HepG2 (cell line): Measurements from ENCODE around the gene CHN2. TPM values are rescaled to one million over a fixed set of nuclear protein-coding genes. Genes with fewer than 3 reads are reported as not detected.

Experiments used
- ESRRA ChIP-seq: sonication (generic); formaldehyde crosslinking; IDR thresholded peaks from 2 replicates; pipeline ENCODE4 v1.5.1; 2020; ENCODE audit warnings: mild to moderate bottlenecking, low read depth, missing genetic modification reagents
- FOXJ3 ChIP-seq: sonication (generic); formaldehyde crosslinking; IDR thresholded peaks from 2 replicates; pipeline ENCODE4 v1.4.0; 2020; ENCODE audit warnings: missing genetic modification reagents, mild to moderate bottlenecking, borderline replicate concordance
- HNF1A ChIP-seq, 2 experiments: sonication (generic) in 1 of 2; formaldehyde crosslinking in 1 of 2; IDR thresholded peaks; 2 replicates each; pipeline versions ENCODE4 v1.4.0 to v1.6.1; 2016 to 2020; ENCODE audit warnings: borderline replicate concordance in 1 of 2, low read depth in 1 of 2, mild to moderate bottlenecking in 1 of 2, missing genetic modification reagents in 1 of 2
- HOXA5 ChIP-seq: sonication (generic); formaldehyde crosslinking; IDR thresholded peaks from 2 replicates; pipeline ENCODE4 v1.4.0; 2020; ENCODE audit warnings: missing genetic modification reagents
- THAP9 ChIP-seq: sonication (generic); formaldehyde crosslinking; IDR thresholded peaks from 2 replicates; pipeline ENCODE4; 2020; ENCODE audit warnings: missing genetic modification reagents, mild to moderate bottlenecking, borderline replicate concordance
- YY1 ChIP-seq: IDR thresholded peaks from 2 replicates; pipeline ENCODE4 v1.6.1; 2011; ENCODE audit warnings: low read length, low read depth, moderate library complexity, mild to moderate bottlenecking; ENCODE audit not compliant: insufficient read depth, insufficient replicate concordance
- ZNF574 ChIP-seq: sonication (generic); formaldehyde crosslinking; IDR thresholded peaks from 2 replicates; pipeline ENCODE4 v1.4.0; 2020; ENCODE audit warnings: missing genetic modification reagents
- ZNF687 ChIP-seq: sonication (generic); formaldehyde crosslinking; IDR thresholded peaks from 2 replicates; pipeline ENCODE4 v1.5.1; 2020; ENCODE audit warnings: mild to moderate bottlenecking, missing genetic modification reagents, moderate library complexity
- ZNF710 ChIP-seq: sonication (generic); formaldehyde crosslinking; IDR thresholded peaks from 2 replicates; pipeline ENCODE4 v1.5.0; 2020; ENCODE audit warnings: mild to moderate bottlenecking, missing genetic modification reagents, borderline replicate concordance
- polyA plus RNA-seq, 8 experiments: library from polyadenylated mRNA; depleted of rRNA in 3 of 8; stranded (reverse) in 7 of 8; unstranded in 1 of 8; fragments of >200 nt; fragmentation: Illumina TruSeq in 4 of 8; extraction: Trizol in 4 of 8; gene quantifications; 2 replicates each; pipeline versions ENCODE4 v1.2.1 to v1.2.3, GENCODE V29; 2011 to 2016; ENCODE audit warnings: low read depth in 4 of 8, missing spikeins in 1 of 8, mixed read lengths in 1 of 8; ENCODE audit not compliant: insufficient read depth in 1 of 8
- total RNA-seq, 5 experiments: library from RNA; depleted of rRNA; stranded (reverse); fragments of >200 nt; fragmentation: Illumina TruSeq; extraction: Trizol; gene quantifications; 2 replicates each; pipeline ENCODE4 v1.2.3, GENCODE V29; 2016; ENCODE audit warnings: low read depth in 1 of 5

CHN2 gene
- total and polyA plus RNA-seq, 2 of the 13 experiments (the other 11 are each of a cell fraction or from before 2014, with no cell fraction given), result 23.5 to 30.5 TPM

- peak; percentile 95 for TF ChIP-seq ZNF710 (CRISPR knock-in tag)
- peak; percentile 57; the same call in 1 of the 2 replicates for TF ChIP-seq HNF1A (IDR thresholded peaks at IDR 0.05; ENCODE audit: low read depth)
- peak; percentile 68; the same call in 1 of the 2 replicates for TF ChIP-seq HNF1A (CRISPR knock-in tag; IDR thresholded peaks at IDR 0.05; ENCODE audit: borderline replicate concordance)
- TF ChIP-seq FOXJ3 (CRISPR knock-in tag), result peak; percentile 67; the same call in 1 of the 2 replicates
- TF ChIP-seq HOXA5, result peak; percentile 84
- TF ChIP-seq ZNF687 (CRISPR knock-in tag), result peak; percentile 97
- peak; percentile 39 for TF ChIP-seq YY1
- TF ChIP-seq THAP9 (CRISPR knock-in tag), result peak; percentile 51; the same call in 1 of the 2 replicates
- TF ChIP-seq ESRRA (CRISPR knock-in tag), result peak; percentile 99
- TF ChIP-seq ZNF574 (CRISPR knock-in tag), result peak; percentile 74
These were observed 54.3 kb downstream of the CHN2 start (continued) for GRCh38 chr7:29248713-29249382.
